Lower lobe of right lung (tissue), 2 donors: ENCODE data around the gene HELZ. TPM values are rescaled to one million over a fixed set of nuclear protein-coding genes. Genes with fewer than 3 reads are reported as not detected.
"Not testable (repeated sequence)": the region's sequence is repeated elsewhere in the genome, so short reads cannot be mapped to it uniquely, and the experiment has no call there.

Source experiments
- ATAC-seq, 2 donors: fragments of 200-7000 bp; cut with Tn5 transposase; one replicate each; pipeline ENCODE4 v1.9.1; 2020 to 2022; ENCODE audit warnings: mild to moderate bottlenecking in 2 of 2, moderate library complexity in 2 of 2
- DNase-seq: peaks from one replicate; pipeline ENCODE4 v3.0.0-alpha.2; 2020
- H3K27ac ChIP-seq: fragments of 200-600 bp; one replicate; pipeline ENCODE4 v1.8.0; 2022
- H3K27me3 ChIP-seq: fragments of 200-600 bp; one replicate; pipeline ENCODE4 v1.8.0; 2022; ENCODE audit warnings: low read depth
- H3K36me3 ChIP-seq: fragments of 200-600 bp; one replicate; pipeline ENCODE4 v1.8.0; 2022; ENCODE audit warnings: mild to moderate bottlenecking
- H3K4me1 ChIP-seq: fragments of 200-600 bp; one replicate; pipeline ENCODE4 v1.8.0; 2022
- H3K4me3 ChIP-seq: fragments of 200-600 bp; one replicate; pipeline ENCODE4 v1.8.0; 2022; ENCODE audit warnings: mild to moderate bottlenecking
- H3K9me3 ChIP-seq: fragments of 200-600 bp; one replicate; pipeline ENCODE4 v1.8.0; 2022
- CTCF ChIP-seq: fragments of 200-600 bp; IDR thresholded peaks from one replicate; pipeline ENCODE4 v1.8.0; 2022; ENCODE audit warnings: antibody characterized with exemption, mild to moderate bottlenecking
- intact Hi-C: fragments of 100-400 bp; cut with DNase I; formaldehyde crosslinking; loops from one replicate; pipeline ENCODE4 v1.11.0; 2022
- long read RNA-seq: library from polyadenylated mRNA; unstranded; transcript quantifications from one replicate; pipeline ENCODE4 v2.0.0, GENCODE V29; 2021
- total RNA-seq: library from RNA; stranded (reverse); fragmentation: NEBNext Ultra II Directional; extraction: Animal tissue kit (Norgen Biotek cat#: 25700); gene quantifications from one replicate; pipeline ENCODE4 v1.2.1, GENCODE V29; 2021
- donor health status: DM: no; HTN: yes; CAD: no; lungs with severe emphysema.

HELZ gene
- total RNA-seq = 68.9 TPM
- long read RNA-seq, partial matches to known transcripts = 15 of 35 reads
- long read RNA-seq, other reads (novel, unspliced or antisense) = 14 of 35 reads

GRCh38 chr17:67245073-67245693 is at the start of gene HELZ:
Gene HELZ (minus strand): TSS chr17:67245196. CDS start chr17:67218804, 26,392 bp downstream.
- peaks cover 59% of the 10 kb centered on the region for H3K4me1 ChIP-seq
- no peaks in the 10 kb centered on the region for H3K9me3 ChIP-seq
- no peak for TF ChIP-seq CTCF
- intact Hi-C loops = no loop called here
- peaks cover 8% of the 10 kb centered on the region for H3K36me3 ChIP-seq
- peak; percentile 77 for DNase-seq
- H3K27ac ChIP-seq = peak within 1 kb of the TSS; percentile 93
- peak; percentile 91 for ATAC-seq
- no peaks in the 10 kb centered on the region for H3K27me3 ChIP-seq
- peak within 1 kb of the TSS; percentile 99 for H3K4me3 ChIP-seq

- Histone ChIP-seq H3K27me3 (no peaks in the 10 kb centered on the region), H3K36me3 (no peaks in the 10 kb centered on the region), H3K4me1 (peaks cover 18% of the 10 kb centered on the region), H3K4me3 (no peak overlapping the region), H3K9me3 (no peaks in the 10 kb centered on the region), H3K27ac (no peak overlapping the region)
- peak; percentile 81 for TF ChIP-seq CTCF
- intact Hi-C loops = no loop called here
- ATAC-seq = peak; percentile 89 to 91
- DNase-seq = peak; percentile 80
These were observed 48.5 kb upstream of the HELZ start for GRCh38 chr17:67293251-67294203.

- Histone ChIP-seq H3K4me3 (no peak overlapping the region), H3K4me1 (peaks cover 18% of the 10 kb centered on the region), H3K27ac (no peak overlapping the region), H3K36me3 (no peaks in the 10 kb centered on the region), H3K9me3 (no peaks in the 10 kb centered on the region), H3K27me3 (no peaks in the 10 kb centered on the region)
- DNase-seq (no peak), ATAC-seq (no peak)
- intact Hi-C loops = no loop called here
- TF ChIP-seq CTCF = no peak
These were observed 45.8 kb upstream of the HELZ start for GRCh38 chr17:67290711-67291291.

GRCh38 chr17:67290244-67290643 is 45.2 kb upstream of the HELZ start:
- no peak for TF ChIP-seq CTCF
- Histone ChIP-seq H3K27ac (no peak overlapping the region), H3K36me3 (no peaks in the 10 kb centered on the region), H3K9me3 (no peaks in the 10 kb centered on the region), H3K4me3 (no peak overlapping the region), H3K4me1 (peaks cover 18% of the 10 kb centered on the region), H3K27me3 (no peaks in the 10 kb centered on the region)
- ATAC-seq = no peak
- no peak for DNase-seq
- intact Hi-C loops = no loop called here

- no peak overlapping the region for H3K27ac ChIP-seq
- no peak overlapping the region for H3K4me3 ChIP-seq
- peak; percentile 64 for DNase-seq
- no peaks in the 10 kb centered on the region for H3K9me3 ChIP-seq
- peaks cover 18% of the 10 kb centered on the region for H3K4me1 ChIP-seq
- no peaks in the 10 kb centered on the region for H3K27me3 ChIP-seq
- H3K36me3 ChIP-seq = no peaks in the 10 kb centered on the region
- TF ChIP-seq CTCF = no peak
- intact Hi-C loops = no loop called here
- peak; percentile 65 to 72 for ATAC-seq
These were observed 44.3 kb upstream of the HELZ start for GRCh38 chr17:67289181-67289876.

- H3K36me3 ChIP-seq, H3K4me3 ChIP-seq, ATAC-seq, DNase-seq, H3K27me3 ChIP-seq, H3K9me3 ChIP-seq, H3K27ac ChIP-seq, intact Hi-C loops: not testable (repeated sequence)
- H3K4me1 ChIP-seq = peaks cover 18% of the 10 kb centered on the region
These were observed 41.8 kb upstream of the HELZ start for GRCh38 chr17:67286826-67287225.
